GM12878 (cell line): ENCODE measurements around the gene ZNF324. TPM values are rescaled to one million over a fixed set of nuclear protein-coding genes. Genes with fewer than 3 reads are reported as not detected.

Source experiments
- CEBPB ChIP-seq, 2 experiments: fragments of 150-350 bp in 1 of 2; IDR thresholded peaks; 2 replicates each; pipeline ENCODE4 v1.6.1; 2012 to 2014; ENCODE audit warnings: low read depth in 2 of 2, low read length in 2 of 2, borderline replicate concordance in 1 of 2, inconsistent platforms in 1 of 2
- E2F8 ChIP-seq: fragments of 450-650 bp; IDR thresholded peaks from 2 replicates; pipeline ENCODE4 v1.6.1; 2018; ENCODE audit warnings: mild to moderate bottlenecking, low read depth, moderate library complexity; ENCODE audit not compliant: partially characterized antibody
- JUND ChIP-seq: IDR thresholded peaks from 2 replicates; pipeline ENCODE4 v1.6.1; 2012; ENCODE audit warnings: low read depth, mild to moderate bottlenecking, low read length, improper control_type of control experiment, moderate library complexity
- MAX ChIP-seq: IDR thresholded peaks from 2 replicates; pipeline ENCODE4 v1.6.1; 2012; ENCODE audit warnings: low read depth, low read length, improper control_type of control experiment
- MTA3 ChIP-seq: IDR thresholded peaks from 2 replicates; pipeline ENCODE4 v1.6.1; 2012; ENCODE audit warnings: low read length, inconsistent platforms, borderline replicate concordance
- NFYB ChIP-seq: IDR thresholded peaks from 2 replicates; pipeline ENCODE4 v1.6.1; 2011; ENCODE audit warnings: low read depth, mild to moderate bottlenecking, low read length, improper control_type of control experiment, moderate library complexity; ENCODE audit not compliant: insufficient read depth
- POLR2A ChIP-seq: IDR thresholded peaks from 2 replicates; pipeline ENCODE4 v1.6.1; 2011; ENCODE audit warnings: low read depth, mild to moderate bottlenecking, low read length
- RUNX3 ChIP-seq: IDR thresholded peaks from 2 replicates; pipeline ENCODE4 v1.6.1; 2012; ENCODE audit warnings: low read length, inconsistent platforms
- SMAD5 ChIP-seq: IDR thresholded peaks from 2 replicates; pipeline ENCODE4 v1.6.1; 2016; ENCODE audit warnings: antibody characterized with exemption, low read depth
- STAT1 ChIP-seq: fragments of 450-650 bp; conservative IDR thresholded peaks from 2 replicates; pipeline ENCODE4 v1.6.1; 2014; ENCODE audit warnings: antibody characterized with exemption, mild to moderate bottlenecking
- SUPT20H ChIP-seq: IDR thresholded peaks from 2 replicates; pipeline ENCODE4 v1.6.1; 2011; ENCODE audit warnings: low read depth, mild to moderate bottlenecking, low read length, moderate library complexity, borderline replicate concordance; ENCODE audit not compliant: control insufficient read depth
- WRNIP1 ChIP-seq: IDR thresholded peaks from 2 replicates; pipeline ENCODE4 v1.6.1; 2011; ENCODE audit warnings: low read depth, low read length, improper control_type of control experiment, borderline replicate concordance
- ZNF274 ChIP-seq: IDR thresholded peaks from one replicate; pipeline ENCODE4 v1.8.0; 2011; ENCODE audit not compliant: insufficient read length, insufficient read depth
- polyA plus RNA-seq, 11 experiments: library from polyadenylated mRNA; depleted of rRNA in 4 of 11; unstranded in 6 of 11; stranded (reverse) in 5 of 11; fragments of >200 nt; fragmentation: Nextera tagmentation in 4 of 11; fragmentation: Illumina TruSeq in 1 of 11; extraction: Ambion mirVana in 4 of 11; extraction: Trizol in 1 of 11; gene quantifications; 1 replicate in 1 of 11; 2 replicates in 10 of 11; pipeline versions ENCODE4 v1.2.1 to v1.2.3, GENCODE V29; 2011 to 2016; ENCODE audit warnings: inconsistent platforms in 2 of 11, missing spikeins in 2 of 11, low read depth in 1 of 11
- total RNA-seq, 4 experiments: library from RNA; depleted of rRNA in 3 of 4; stranded (reverse); fragments of >200 nt in 3 of 4; fragmentation: Illumina TruSeq in 1 of 4; extraction: Trizol in 1 of 4; gene quantifications; 2 replicates each; pipeline versions ENCODE4 v1.2.1 to v1.2.3, GENCODE V29; 2013 to 2021
- TF ChIP-seq, protein P1 (sequence below): IDR thresholded peaks from 2 replicates; pipeline ENCODE4 v1.6.1; 2012; ENCODE audit warnings: low read depth, low read length, improper control_type of control experiment
- TF ChIP-seq, protein P2 (sequence below): fragments of 450-650 bp; formaldehyde crosslinking; IDR thresholded peaks from 2 replicates; pipeline ENCODE4 v1.4.0; 2022; ENCODE audit warnings: mild to moderate bottlenecking, moderate library complexity
- TF ChIP-seq, protein P3 (sequence below): IDR thresholded peaks from 2 replicates; pipeline ENCODE4 v1.6.1; 2012; ENCODE audit warnings: low read depth, low read length, improper control_type of control experiment
- TF ChIP-seq, protein P4 (sequence below): fragments of 450-650 bp; IDR thresholded peaks from 2 replicates; pipeline ENCODE4 v1.6.1; 2017; ENCODE audit warnings: antibody characterized with exemption, mild to moderate bottlenecking, moderate library complexity

The ZNF324 gene
- total and polyA plus RNA-seq, 10 of the 15 experiments (the other 5 are each of a cell fraction or from before 2014, with no cell fraction given) = 0.71 to 13.9 (median 7.0) TPM

DNA sequence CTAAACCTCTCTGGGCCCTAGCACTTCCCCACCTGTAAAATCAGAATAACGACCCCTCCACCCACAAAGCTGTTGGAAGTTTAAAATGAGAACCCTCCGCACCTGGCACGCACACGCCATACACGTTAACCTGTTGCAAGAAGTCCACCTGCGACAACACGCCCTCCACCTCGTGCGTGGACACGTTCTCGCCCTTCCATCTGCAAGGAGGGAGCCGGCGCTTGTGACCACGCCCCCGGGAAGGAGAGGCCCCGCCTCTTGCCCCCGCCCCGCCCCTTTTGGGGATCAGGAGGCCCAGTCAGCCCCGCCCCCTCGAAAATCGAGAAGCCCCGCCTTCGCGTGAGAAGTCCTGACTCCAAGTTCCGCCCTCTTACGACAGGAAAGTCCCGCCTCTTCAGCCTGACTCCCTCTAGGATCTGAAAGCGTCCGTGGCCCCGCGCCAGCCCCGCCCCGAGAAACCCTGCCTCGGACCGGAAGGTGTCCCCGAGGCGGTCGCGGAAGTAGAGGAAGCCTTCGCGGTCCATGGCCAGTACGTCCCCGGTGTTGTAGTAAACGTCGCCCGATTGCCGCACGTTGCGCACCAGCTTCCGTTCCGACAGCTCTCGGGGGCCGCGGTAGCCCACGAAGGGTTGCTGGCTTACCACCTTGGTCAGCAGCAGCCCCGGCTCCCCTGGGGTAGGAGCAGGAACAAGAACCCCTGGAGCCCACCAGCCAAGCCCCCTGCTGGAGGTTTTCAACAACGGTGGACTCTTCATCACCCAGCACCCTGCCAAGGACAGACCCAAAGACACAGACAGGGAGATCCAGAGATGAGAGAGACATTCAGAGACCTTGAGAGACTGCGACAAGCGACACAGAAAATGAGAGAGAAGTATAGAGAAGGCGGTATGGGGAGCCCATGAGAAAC is 32.4 kb downstream of the ZNF324 start (continued):
- TF ChIP-seq, protein P1, sequence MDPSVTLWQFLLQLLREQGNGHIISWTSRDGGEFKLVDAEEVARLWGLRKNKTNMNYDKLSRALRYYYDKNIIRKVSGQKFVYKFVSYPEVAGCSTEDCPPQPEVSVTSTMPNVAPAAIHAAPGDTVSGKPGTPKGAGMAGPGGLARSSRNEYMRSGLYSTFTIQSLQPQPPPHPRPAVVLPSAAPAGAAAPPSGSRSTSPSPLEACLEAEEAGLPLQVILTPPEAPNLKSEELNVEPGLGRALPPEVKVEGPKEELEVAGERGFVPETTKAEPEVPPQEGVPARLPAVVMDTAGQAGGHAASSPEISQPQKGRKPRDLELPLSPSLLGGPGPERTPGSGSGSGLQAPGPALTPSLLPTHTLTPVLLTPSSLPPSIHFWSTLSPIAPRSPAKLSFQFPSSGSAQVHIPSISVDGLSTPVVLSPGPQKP = peak; percentile 83
- TF ChIP-seq POLR2A (peak; percentile 88), RUNX3 (peak; percentile 86), SUPT20H (no peak), CEBPB (IDR thresholded peaks at IDR 0.05; ENCODE audit: borderline replicate concordance in 1 of 2, low read depth in 2 of 2, low read length in 2 of 2) (no peak), MTA3 (no peak), MAX (peak; percentile 23; the same call in 1 of the 2 replicates), NFYB (no peak), JUND (peak; percentile 21; the same call in 1 of the 2 replicates), ZNF274 (no peak), STAT1 (peak; percentile 98), E2F8 (peak; percentile 88), WRNIP1 (peak; percentile 47; the same call in 1 of the 2 replicates), SMAD5 (peak; percentile 58; the same call in 1 of the 2 replicates)
- TF ChIP-seq, protein P2, sequence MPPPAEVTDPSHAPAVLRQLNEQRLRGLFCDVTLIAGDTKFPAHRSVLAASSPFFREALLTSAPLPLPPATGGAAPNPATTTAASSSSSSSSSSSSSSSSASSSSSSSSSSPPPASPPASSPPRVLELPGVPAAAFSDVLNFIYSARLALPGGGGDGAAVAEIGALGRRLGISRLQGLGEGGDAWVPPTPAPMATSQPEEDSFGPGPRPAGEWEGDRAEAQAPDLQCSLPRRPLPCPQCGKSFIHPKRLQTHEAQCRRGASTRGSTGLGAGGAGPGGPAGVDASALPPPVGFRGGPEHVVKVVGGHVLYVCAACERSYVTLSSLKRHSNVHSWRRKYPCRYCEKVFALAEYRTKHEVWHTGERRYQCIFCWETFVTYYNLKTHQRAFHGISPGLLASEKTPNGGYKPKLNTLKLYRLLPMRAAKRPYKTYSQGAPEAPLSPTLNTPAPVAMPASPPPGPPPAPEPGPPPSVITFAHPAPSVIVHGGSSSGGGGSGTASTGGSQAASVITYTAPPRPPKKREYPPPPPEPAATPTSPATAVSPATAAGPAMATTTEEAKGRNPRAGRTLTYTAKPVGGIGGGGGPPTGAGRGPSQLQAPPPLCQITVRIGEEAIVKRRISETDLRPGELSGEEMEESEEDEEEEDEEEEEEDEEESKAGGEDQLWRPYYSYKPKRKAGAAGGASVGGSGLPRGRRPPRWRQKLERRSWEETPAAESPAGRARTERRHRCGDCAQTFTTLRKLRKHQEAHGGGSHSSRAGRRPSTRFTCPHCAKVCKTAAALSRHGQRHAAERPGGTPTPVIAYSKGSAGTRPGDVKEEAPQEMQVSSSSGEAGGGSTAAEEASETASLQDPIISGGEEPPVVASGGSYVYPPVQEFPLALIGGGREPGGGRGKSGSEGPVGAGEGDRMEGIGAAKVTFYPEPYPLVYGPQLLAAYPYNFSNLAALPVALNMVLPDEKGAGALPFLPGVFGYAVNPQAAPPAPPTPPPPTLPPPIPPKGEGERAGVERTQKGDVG (CRISPR knock-in tag) = no peak
- TF ChIP-seq, protein P3, sequence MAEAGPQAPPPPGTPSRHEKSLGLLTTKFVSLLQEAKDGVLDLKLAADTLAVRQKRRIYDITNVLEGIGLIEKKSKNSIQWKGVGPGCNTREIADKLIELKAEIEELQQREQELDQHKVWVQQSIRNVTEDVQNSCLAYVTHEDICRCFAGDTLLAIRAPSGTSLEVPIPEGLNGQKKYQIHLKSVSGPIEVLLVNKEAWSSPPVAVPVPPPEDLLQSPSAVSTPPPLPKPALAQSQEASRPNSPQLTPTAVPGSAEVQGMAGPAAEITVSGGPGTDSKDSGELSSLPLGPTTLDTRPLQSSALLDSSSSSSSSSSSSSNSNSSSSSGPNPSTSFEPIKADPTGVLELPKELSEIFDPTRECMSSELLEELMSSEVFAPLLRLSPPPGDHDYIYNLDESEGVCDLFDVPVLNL = no peak
- TF ChIP-seq, protein P4, sequence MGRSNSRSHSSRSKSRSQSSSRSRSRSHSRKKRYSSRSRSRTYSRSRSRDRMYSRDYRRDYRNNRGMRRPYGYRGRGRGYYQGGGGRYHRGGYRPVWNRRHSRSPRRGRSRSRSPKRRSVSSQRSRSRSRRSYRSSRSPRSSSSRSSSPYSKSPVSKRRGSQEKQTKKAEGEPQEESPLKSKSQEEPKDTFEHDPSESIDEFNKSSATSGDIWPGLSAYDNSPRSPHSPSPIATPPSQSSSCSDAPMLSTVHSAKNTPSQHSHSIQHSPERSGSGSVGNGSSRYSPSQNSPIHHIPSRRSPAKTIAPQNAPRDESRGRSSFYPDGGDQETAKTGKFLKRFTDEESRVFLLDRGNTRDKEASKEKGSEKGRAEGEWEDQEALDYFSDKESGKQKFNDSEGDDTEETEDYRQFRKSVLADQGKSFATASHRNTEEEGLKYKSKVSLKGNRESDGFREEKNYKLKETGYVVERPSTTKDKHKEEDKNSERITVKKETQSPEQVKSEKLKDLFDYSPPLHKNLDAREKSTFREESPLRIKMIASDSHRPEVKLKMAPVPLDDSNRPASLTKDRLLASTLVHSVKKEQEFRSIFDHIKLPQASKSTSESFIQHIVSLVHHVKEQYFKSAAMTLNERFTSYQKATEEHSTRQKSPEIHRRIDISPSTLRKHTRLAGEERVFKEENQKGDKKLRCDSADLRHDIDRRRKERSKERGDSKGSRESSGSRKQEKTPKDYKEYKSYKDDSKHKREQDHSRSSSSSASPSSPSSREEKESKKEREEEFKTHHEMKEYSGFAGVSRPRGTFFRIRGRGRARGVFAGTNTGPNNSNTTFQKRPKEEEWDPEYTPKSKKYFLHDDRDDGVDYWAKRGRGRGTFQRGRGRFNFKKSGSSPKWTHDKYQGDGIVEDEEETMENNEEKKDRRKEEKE = no peak
